H1 (cell line): ENCODE results near the gene ELMO3. TPM values are rescaled to one million over a fixed set of nuclear protein-coding genes. Genes with fewer than 3 reads are reported as not detected.

Source experiments
- CTCF ChIA-PET: fragments of 300-600 bp; sonication (Branson Sonifier 250); formaldehyde crosslinking; loops from one replicate; lab custom pipeline; 2021; ENCODE audit not compliant: partially characterized antibody; lab: Charles Lee
- POLR2A ChIA-PET: fragments of 300-600 bp; sonication (Branson Sonifier 250); formaldehyde crosslinking; loops from one replicate; lab custom pipeline; 2021; ENCODE audit warnings: inconsistent platforms; ENCODE audit not compliant: partially characterized antibody; lab: Charles Lee
- DNase-seq, 2 experiments: peaks; one replicate each; pipeline versions ENCODE4 v3.0.0 to v3.0.0-alpha.2; 2010 to 2022; ENCODE audit warnings: low spot score in 2 of 2, low read depth in 1 of 2, mixed read lengths in 1 of 2
- FAIRE-seq: peaks from 2 replicates; lab custom pipeline; 2011; peaks lifted over from hg19 to GRCh38; lab: Jason Lieb, UNC
- H2AFZ ChIP-seq: 2 replicates; pipeline ENCODE4 v1.8.1; 2012; ENCODE audit warnings: low read length, inconsistent platforms
- H2AK5ac ChIP-seq: 2 replicates; pipeline ENCODE4 v1.6.1; 2013; ENCODE audit warnings: low read depth, low read length
- H2BK120ac ChIP-seq: replicated peaks from 2 replicates; pipeline ENCODE3; 2013; ENCODE audit warnings: low read depth, low read length, inconsistent platforms
- H2BK12ac ChIP-seq: 2 replicates; pipeline ENCODE4 v1.6.1; 2013; ENCODE audit warnings: low read depth, low read length
- H2BK15ac ChIP-seq: 2 replicates; pipeline ENCODE4 v1.6.1; 2013; ENCODE audit warnings: low read length
- H2BK20ac ChIP-seq: 2 replicates; pipeline ENCODE4 v1.6.1; 2013; ENCODE audit warnings: low read length
- H2BK5ac ChIP-seq: 2 replicates; pipeline ENCODE4 v1.6.1; 2013; ENCODE audit warnings: low read depth, low read length
- H3K14ac ChIP-seq: 2 replicates; pipeline ENCODE4 v1.6.1; 2013; ENCODE audit warnings: inconsistent platforms; ENCODE audit not compliant: insufficient read length
- H3K18ac ChIP-seq: 2 replicates; pipeline ENCODE4 v1.6.1; 2013; ENCODE audit warnings: low read length; ENCODE audit errors: extremely low read depth
- H3K23ac ChIP-seq: 2 replicates; pipeline ENCODE4 v1.6.1; 2013; ENCODE audit warnings: inconsistent platforms; ENCODE audit not compliant: insufficient read length
- H3K23me2 ChIP-seq: 2 replicates; pipeline ENCODE4 v1.6.1; 2013; ENCODE audit warnings: low read depth, low read length
- H3K27ac ChIP-seq: 2 replicates; pipeline ENCODE4 v1.6.1; 2011; ENCODE audit warnings: low read depth, low read length, inconsistent platforms
- H3K27me3 ChIP-seq, 4 experiments: replicated peaks in 1 of 4; 1 replicate in 1 of 4; 2 replicates in 3 of 4; pipeline versions ENCODE4 v1.6.1 to v1.8.1; 2011 to 2013; ENCODE audit warnings: low read length in 3 of 4, mild to moderate bottlenecking in 3 of 4, inconsistent platforms in 2 of 4, mixed read lengths in 2 of 4, moderate library complexity in 1 of 4; ENCODE audit not compliant: control insufficient read depth in 3 of 4, insufficient read depth in 3 of 4; ENCODE audit errors: extremely low read depth in 1 of 4
- H3K36me3 ChIP-seq, 4 experiments: 2 replicates each; pipeline versions ENCODE4 v1.6.1 to v1.8.1; 2011 to 2013; ENCODE audit warnings: mild to moderate bottlenecking in 4 of 4, low read length in 3 of 4, moderate library complexity in 2 of 4, control low read depth in 1 of 4, inconsistent platforms in 1 of 4; ENCODE audit not compliant: insufficient read depth in 4 of 4, control insufficient read depth in 2 of 4
- H3K4ac ChIP-seq: replicated peaks from 2 replicates; pipeline ENCODE3; 2013; ENCODE audit warnings: low read length, low read depth, mixed read lengths, inconsistent platforms; ENCODE audit not compliant: insufficient read length
- H3K4me1 ChIP-seq, 4 experiments: replicated peaks in 1 of 4; 1 replicate in 1 of 4; 2 replicates in 3 of 4; pipeline versions ENCODE4 v1.6.1 to v1.8.1; 2011 to 2013; ENCODE audit warnings: low read length in 3 of 4, inconsistent platforms in 2 of 4, mixed read lengths in 1 of 4; ENCODE audit not compliant: insufficient read depth in 4 of 4, control insufficient read depth in 3 of 4
- H3K4me2 ChIP-seq, 2 experiments: 2 replicates each; pipeline versions ENCODE4 v1.6.1 to v1.8.1; 2011 to 2013; ENCODE audit warnings: low read depth in 2 of 2, low read length in 2 of 2, control low read depth in 1 of 2, inconsistent platforms in 1 of 2, mild to moderate bottlenecking in 1 of 2; ENCODE audit not compliant: insufficient read depth in 1 of 2
- H3K4me3 ChIP-seq, 4 experiments: fragments of 200-600, 300-600 bp in 1 of 4; sonication (generic), shearing (Covaris generic), sonication (Bioruptor Twin) in 1 of 4; 2 replicates each; pipeline versions ENCODE4 v1.5.1 to v1.8.1; 2011 to 2016; ENCODE audit warnings: low read length in 4 of 4, low read depth in 3 of 4, control low read depth in 2 of 4, inconsistent platforms in 2 of 4, mild to moderate bottlenecking in 2 of 4, mixed read lengths in 1 of 4, moderate library complexity in 1 of 4; ENCODE audit not compliant: insufficient read depth in 2 of 4; ENCODE audit errors: extremely low read depth in 1 of 4
- H3K56ac ChIP-seq: replicated peaks from 2 replicates; pipeline ENCODE3; 2013; ENCODE audit warnings: low read depth, mild to moderate bottlenecking, mixed read lengths, low read length, inconsistent platforms; ENCODE audit not compliant: insufficient read length
- H3K79me1 ChIP-seq: 2 replicates; pipeline ENCODE4 v1.6.1; 2013; ENCODE audit warnings: low read depth, low read length, control low read depth
- H3K79me2 ChIP-seq, 2 experiments: 2 replicates each; pipeline versions ENCODE4 v1.6.1 to v1.8.1; 2012 to 2013; ENCODE audit warnings: low read length in 2 of 2, mild to moderate bottlenecking in 2 of 2, inconsistent platforms in 1 of 2; ENCODE audit not compliant: insufficient read depth in 2 of 2, control insufficient read depth in 1 of 2
- H3K9ac ChIP-seq, 4 experiments: replicated peaks in 1 of 4; 1 replicate in 1 of 4; 2 replicates in 3 of 4; pipeline versions ENCODE4 v1.6.1 to v1.8.1; 2011 to 2013; ENCODE audit warnings: low read depth in 3 of 4, low read length in 3 of 4, control low read depth in 2 of 4, mild to moderate bottlenecking in 2 of 4, moderate library complexity in 2 of 4, inconsistent platforms in 1 of 4; ENCODE audit errors: extremely low read depth in 1 of 4
- H3K9me3 ChIP-seq, 2 experiments: 2 replicates each; pipeline versions ENCODE4 v1.6.1 to v1.8.1; 2012 to 2013; ENCODE audit warnings: mild to moderate bottlenecking in 2 of 2, moderate library complexity in 2 of 2, control low read depth in 1 of 2, inconsistent platforms in 1 of 2, low read depth in 1 of 2, low read length in 1 of 2, mixed read lengths in 1 of 2; ENCODE audit not compliant: insufficient read depth in 2 of 2
- H4K20me1 ChIP-seq, 2 experiments: replicated peaks in 1 of 2; 2 replicates each; pipeline versions ENCODE3 to v1.8.1; 2011 to 2013; ENCODE audit warnings: inconsistent platforms in 2 of 2, low read length in 2 of 2, mild to moderate bottlenecking in 1 of 2; ENCODE audit not compliant: insufficient read depth in 2 of 2, control insufficient read depth in 1 of 2
- H4K5ac ChIP-seq: 2 replicates; pipeline ENCODE4 v1.6.1; 2013; ENCODE audit warnings: low read length, low read depth, mixed read lengths, inconsistent platforms; ENCODE audit not compliant: insufficient read length
- H4K8ac ChIP-seq: 2 replicates; pipeline ENCODE4 v1.8.0; 2013; ENCODE audit warnings: mild to moderate bottlenecking, moderate library complexity, low read length, inconsistent platforms; ENCODE audit not compliant: insufficient read depth; ENCODE audit errors: extremely low read depth
- H4K91ac ChIP-seq: replicated peaks from 2 replicates; pipeline ENCODE3; 2013; ENCODE audit warnings: low read length, mixed read lengths, inconsistent platforms; ENCODE audit not compliant: insufficient read length
- EGR1 ChIP-seq: IDR thresholded peaks from 2 replicates; pipeline ENCODE4 v1.6.1; 2011; ENCODE audit warnings: low read depth, low read length, borderline replicate concordance
- TEAD4 ChIP-seq: IDR thresholded peaks from 2 replicates; pipeline ENCODE4 v1.6.1; 2012; ENCODE audit warnings: low read depth, low read length, inconsistent platforms, mixed read lengths
- YY1 ChIP-seq: IDR thresholded peaks from 2 replicates; pipeline ENCODE4 v1.6.1; 2011; ENCODE audit warnings: low read depth, mild to moderate bottlenecking, low read length
- polyA plus RNA-seq, 7 experiments: library from polyadenylated mRNA; depleted of rRNA in 3 of 7; stranded (reverse) in 5 of 7; unstranded in 2 of 7; fragments of >200 nt in 5 of 7; fragments of 200-250 nt in 2 of 7; gene quantifications; 1 replicate in 5 of 7; 2 replicates in 1 of 7; 4 replicates in 1 of 7; pipeline versions ENCODE4 v1.2.1 to v1.2.3, GENCODE V29; 2011 to 2013; ENCODE audit warnings: missing spikeins in 2 of 7, mixed read lengths in 2 of 7
- total RNA-seq: library from RNA; stranded (reverse); fragmentation: NEBNext Ultra II Directional; extraction: Animal tissue kit (Norgen Biotek cat#: 25700); gene quantifications from 2 replicates; pipeline ENCODE4 v1.2.1, GENCODE V29; 2021

The ELMO3 gene
- total and polyA plus RNA-seq, 2 of the 8 experiments (the other 6 are each of a cell fraction or from before 2014, with no cell fraction given) = 9.6 to 10.9 TPM

- H4K20me1 ChIP-seq = peaks cover 5 to 29% of the 10 kb centered on the region in 2 experiments
- CTCF ChIA-PET = interaction anchor here (1.2 to 8.7 kb wide), 9 partner anchors 9 to 248 kb away, joined by 3 to 111 read pairs (median 5); no protein-coding TSS in a partner anchor
- TF ChIP-seq YY1 (no peak), EGR1 (no peak), TEAD4 (no peak)
Observed at GRCh38 chr16:67193536-67193935, 5.4 kb upstream of the ELMO3 start.

More at GRCh38 chr16:67193536-67193935, 5.4 kb upstream of the ELMO3 start:
- H3K9ac ChIP-seq = no peak overlapping the region
- H2BK5ac ChIP-seq = no peak overlapping the region
- H3K79me2 ChIP-seq = peaks cover 8 to 17% of the 10 kb centered on the region in 2 experiments
- POLR2A ChIA-PET = interaction anchor here (1.2 to 1.4 kb wide), 4 partner anchors 15 to 42 kb away, joined by 3 to 4 read pairs (median 3); partner anchors contain the start of gene B3GNT9
- no peak overlapping the region for H3K56ac ChIP-seq
- no peak overlapping the region for H2BK15ac ChIP-seq
- H4K5ac ChIP-seq = no peak overlapping the region
- H2AK5ac ChIP-seq = no peak overlapping the region
- peaks cover 0 to 12% (median 7%) of the 10 kb centered on the region in 4 experiments; a peak in 5 of 7 replicates for H3K4me1 ChIP-seq
- no peak overlapping the region for H4K91ac ChIP-seq
- no peak overlapping the region for H3K4ac ChIP-seq
- peaks cover 7% of the 10 kb centered on the region for H3K23me2 ChIP-seq
- FAIRE-seq = no peak
- peak overlapping the region; percentile 93 to 94; a peak in 3 of 4 replicates for H3K4me2 ChIP-seq
- H3K4me3 ChIP-seq = peak overlapping the region in 2 of 4 experiments; percentile 98 to 99; a peak in 3 of 8 replicates
- no peak overlapping the region for H3K18ac ChIP-seq
- no peak overlapping the region for H2BK120ac ChIP-seq
- no peak overlapping the region for H2BK12ac ChIP-seq
- DNase-seq = no peak
- no peak overlapping the region for H2BK20ac ChIP-seq
- no peaks in the 10 kb centered on the region for H3K27me3 ChIP-seq
- no peak overlapping the region for H3K14ac ChIP-seq
- no peak overlapping the region for H3K27ac ChIP-seq
- H2AFZ ChIP-seq = no peak overlapping the region
- no peaks in the 10 kb centered on the region for H3K9me3 ChIP-seq
- H3K36me3 ChIP-seq = peaks cover 18 to 44% (median 34%) of the 10 kb centered on the region in 4 experiments
- peaks cover 10% of the 10 kb centered on the region for H3K79me1 ChIP-seq
- no peak overlapping the region for H4K8ac ChIP-seq
- H3K23ac ChIP-seq = no peak overlapping the region
